Esophagus muscularis mucosa (tissue), 3 donors: ENCODE measurements around the gene CARMIL1.

Experiments used
- POLR2A ChIP-seq: fragments of 450-650 bp; IDR thresholded peaks from one replicate; pipeline ENCODE4 v1.6.1; 2017; ENCODE audit warnings: antibody characterized with exemption, moderate library complexity, mild to moderate bottlenecking, low read depth
- POLR2AphosphoS5 ChIP-seq, 2 donors: sonication (generic); formaldehyde crosslinking; IDR thresholded peaks; one replicate each; pipeline ENCODE4 v1.6.1; 2017; ENCODE audit warnings: antibody characterized with exemption in 2 of 2
- TF ChIP-seq, protein P1 (sequence below), 3 experiments: fragments of 200-600 bp in 2 of 3; fragments of 450-650 bp in 1 of 3; sonication (generic) in 2 of 3; IDR thresholded peaks; one replicate each; pipeline ENCODE4 v1.5.1; 2017 to 2019; ENCODE audit warnings: antibody characterized with exemption in 3 of 3, mild to moderate bottlenecking in 2 of 3, moderate library complexity in 1 of 3

- TF ChIP-seq POLR2A (no peak), POLR2AphosphoS5 (IDR thresholded peaks at IDR 0.05) (no peak)
- TF ChIP-seq, protein P1, sequence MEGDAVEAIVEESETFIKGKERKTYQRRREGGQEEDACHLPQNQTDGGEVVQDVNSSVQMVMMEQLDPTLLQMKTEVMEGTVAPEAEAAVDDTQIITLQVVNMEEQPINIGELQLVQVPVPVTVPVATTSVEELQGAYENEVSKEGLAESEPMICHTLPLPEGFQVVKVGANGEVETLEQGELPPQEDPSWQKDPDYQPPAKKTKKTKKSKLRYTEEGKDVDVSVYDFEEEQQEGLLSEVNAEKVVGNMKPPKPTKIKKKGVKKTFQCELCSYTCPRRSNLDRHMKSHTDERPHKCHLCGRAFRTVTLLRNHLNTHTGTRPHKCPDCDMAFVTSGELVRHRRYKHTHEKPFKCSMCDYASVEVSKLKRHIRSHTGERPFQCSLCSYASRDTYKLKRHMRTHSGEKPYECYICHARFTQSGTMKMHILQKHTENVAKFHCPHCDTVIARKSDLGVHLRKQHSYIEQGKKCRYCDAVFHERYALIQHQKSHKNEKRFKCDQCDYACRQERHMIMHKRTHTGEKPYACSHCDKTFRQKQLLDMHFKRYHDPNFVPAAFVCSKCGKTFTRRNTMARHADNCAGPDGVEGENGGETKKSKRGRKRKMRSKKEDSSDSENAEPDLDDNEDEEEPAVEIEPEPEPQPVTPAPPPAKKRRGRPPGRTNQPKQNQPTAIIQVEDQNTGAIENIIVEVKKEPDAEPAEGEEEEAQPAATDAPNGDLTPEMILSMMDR (IDR thresholded peaks at IDR 0.05), result no peak
These were observed 53.0 kb downstream of the CARMIL1 start for GRCh38 chr6:25332165-25332564.
